ENCODE data around the gene GRIN1. TPM values are rescaled to one million over a fixed set of nuclear protein-coding genes. Genes with fewer than 3 reads are reported as not detected.

Gene GRIN1
- total and polyA plus RNA-seq, 2 donors, result 0.18 to 0.19 TPM

- Histone ChIP-seq H3K9me3 (ENCODE audit: control insufficient read depth in 2 of 2, insufficient read depth in 1 of 2, low read length in 1 of 2) (no peaks in the 10 kb centered on the region), H3K4me3 (ENCODE audit: low read length in 2 of 2) (no peak overlapping the region), H3K36me3 (ENCODE audit: control insufficient read depth in 2 of 2, insufficient read depth in 2 of 2, low read length in 1 of 2) (peaks cover 53 to 69% of the 10 kb centered on the region in 2 donors), H3K27me3 (ENCODE audit: control insufficient read depth in 2 of 2, insufficient read depth in 1 of 2, low read length in 1 of 2) (peaks cover 0 to 17% of the 10 kb centered on the region in 2 donors), H3K4me1 (ENCODE audit: control insufficient read depth in 2 of 2, insufficient read depth in 2 of 2, low read length in 2 of 2) (peaks cover 15 to 23% of the 10 kb centered on the region in 2 donors), H3K27ac (ENCODE audit: low read depth in 1 of 2, low read length in 1 of 2) (no peak overlapping the region)
- DNase-seq (ENCODE audit: low read depth in 6 of 9, low spot score in 9 of 9), result no peak
- 98% methylated on average over 19 of the region's 19 CpGs for WGBS
These were observed 40.1 kb downstream of the GRIN1 start for GRCh38 chr9:137178939-137179630.

GRCh38 chr9:137179761-137180160, 40.8 kb downstream of the GRIN1 start:
- Histone ChIP-seq H3K27ac (ENCODE audit: low read depth in 1 of 2, low read length in 1 of 2) (no peak overlapping the region), H3K4me3 (ENCODE audit: low read length in 2 of 2) (no peak overlapping the region), H3K9me3 (ENCODE audit: control insufficient read depth in 2 of 2, insufficient read depth in 1 of 2, low read length in 1 of 2) (no peaks in the 10 kb centered on the region), H3K27me3 (ENCODE audit: control insufficient read depth in 2 of 2, insufficient read depth in 1 of 2, low read length in 1 of 2) (peaks cover 0 to 12% of the 10 kb centered on the region in 2 donors), H3K36me3 (ENCODE audit: control insufficient read depth in 2 of 2, insufficient read depth in 2 of 2, low read length in 1 of 2) (peaks cover 58 to 76% of the 10 kb centered on the region in 2 donors), H3K4me1 (ENCODE audit: control insufficient read depth in 2 of 2, insufficient read depth in 2 of 2, low read length in 2 of 2) (peaks cover 10 to 18% of the 10 kb centered on the region in 2 donors)
- DNase-seq (ENCODE audit: low read depth in 6 of 9, low spot score in 9 of 9), result no peak
- WGBS, result 98% methylated on average over 17 of the region's 17 CpGs

- Histone ChIP-seq H3K4me3 (ENCODE audit: low read length in 2 of 2) (no peak overlapping the region), H3K27ac (ENCODE audit: low read depth in 1 of 2, low read length in 1 of 2) (no peak overlapping the region), H3K36me3 (ENCODE audit: control insufficient read depth in 2 of 2, insufficient read depth in 2 of 2, low read length in 1 of 2) (peaks cover 60 to 83% of the 10 kb centered on the region in 2 donors), H3K4me1 (ENCODE audit: control insufficient read depth in 2 of 2, insufficient read depth in 2 of 2, low read length in 2 of 2) (peaks cover 3 to 10% of the 10 kb centered on the region in 2 donors), H3K27me3 (ENCODE audit: control insufficient read depth in 2 of 2, insufficient read depth in 1 of 2, low read length in 1 of 2) (peaks cover 0 to 5% of the 10 kb centered on the region in 2 donors), H3K9me3 (ENCODE audit: control insufficient read depth in 2 of 2, insufficient read depth in 1 of 2, low read length in 1 of 2) (no peaks in the 10 kb centered on the region)
- no peak for DNase-seq (ENCODE audit: low read depth in 6 of 9, low spot score in 9 of 9)
- 98% methylated on average over 20 of the region's 20 CpGs for WGBS
These were observed 41.5 kb downstream of the GRIN1 start for GRCh38 chr9:137180491-137180890.

DNA sequence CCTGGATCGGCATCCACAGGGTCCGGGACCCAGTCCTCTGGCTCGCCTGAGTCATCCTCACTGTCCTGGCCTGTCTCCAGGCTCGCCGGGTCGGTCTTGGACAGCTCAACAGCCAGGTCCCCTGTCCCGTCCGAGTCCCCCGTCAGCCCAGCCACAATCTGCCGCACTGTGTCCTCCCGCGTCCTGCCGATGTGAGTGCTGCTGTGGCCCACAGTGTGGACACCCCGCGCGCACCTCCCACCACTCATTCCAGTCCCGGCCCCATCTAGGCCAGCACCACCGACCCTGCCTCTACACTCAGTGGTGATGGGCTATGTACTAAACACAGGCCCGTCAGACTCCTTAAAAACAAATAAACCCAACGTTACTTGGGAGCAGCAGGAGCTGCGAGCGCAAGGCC, 42.7 kb downstream of the GRIN1 start:
- Histone ChIP-seq H3K27me3 (ENCODE audit: control insufficient read depth in 2 of 2, insufficient read depth in 1 of 2, low read length in 1 of 2) (no peaks in the 10 kb centered on the region), H3K4me1 (ENCODE audit: control insufficient read depth in 2 of 2, insufficient read depth in 2 of 2, low read length in 2 of 2) (peaks cover 0 to 1% of the 10 kb centered on the region in 2 donors), H3K4me3 (ENCODE audit: low read length in 2 of 2) (no peak overlapping the region), H3K27ac (ENCODE audit: low read depth in 1 of 2, low read length in 1 of 2) (no peak overlapping the region), H3K9me3 (ENCODE audit: control insufficient read depth in 2 of 2, insufficient read depth in 1 of 2, low read length in 1 of 2) (no peaks in the 10 kb centered on the region), H3K36me3 (ENCODE audit: control insufficient read depth in 2 of 2, insufficient read depth in 2 of 2, low read length in 1 of 2) (peaks cover 63 to 94% of the 10 kb centered on the region in 2 donors)
- DNase-seq (ENCODE audit: low read depth in 6 of 9, low spot score in 9 of 9), result no peak
- WGBS, result 98% methylated on average over 22 of the region's 22 CpGs

DNA sequence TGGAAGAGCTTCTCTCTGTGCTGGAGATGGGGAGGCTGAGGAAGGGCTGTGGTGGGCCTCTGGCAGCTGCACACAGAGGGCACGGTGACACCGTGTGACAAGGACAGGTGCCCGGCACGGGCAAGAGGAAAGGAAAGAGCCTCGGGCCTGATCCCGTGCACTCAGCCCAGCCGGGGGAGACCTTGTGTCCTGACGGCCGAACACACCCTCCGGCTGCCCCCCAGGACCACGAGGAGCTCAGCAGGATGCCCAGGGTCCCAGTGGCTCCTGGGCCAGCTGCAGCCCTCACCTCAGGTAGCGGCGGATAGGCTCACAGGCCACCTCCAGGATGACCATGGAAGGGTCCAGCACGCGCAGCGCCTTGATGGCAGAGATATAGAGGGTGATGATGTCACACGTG, 43.9 kb downstream of the GRIN1 start:
- WGBS, result 99% methylated on average over 17 of the region's 17 CpGs
- no peak overlapping the region for H3K4me3 ChIP-seq (ENCODE audit: low read length in 2 of 2)
- no peak overlapping the region for H3K27ac ChIP-seq (ENCODE audit: low read depth in 1 of 2, low read length in 1 of 2)
- DNase-seq (ENCODE audit: low read depth in 6 of 9, low spot score in 9 of 9), result no peak
- peaks cover 68 to 84% of the 10 kb centered on the region in 2 donors for H3K36me3 ChIP-seq (ENCODE audit: control insufficient read depth in 2 of 2, insufficient read depth in 2 of 2, low read length in 1 of 2)
- H3K9me3 ChIP-seq (ENCODE audit: control insufficient read depth in 2 of 2, insufficient read depth in 1 of 2, low read length in 1 of 2), result no peaks in the 10 kb centered on the region
- no peaks in the 10 kb centered on the region for H3K27me3 ChIP-seq (ENCODE audit: control insufficient read depth in 2 of 2, insufficient read depth in 1 of 2, low read length in 1 of 2)
- H3K4me1 ChIP-seq (ENCODE audit: control insufficient read depth in 2 of 2, insufficient read depth in 2 of 2, low read length in 2 of 2), result peaks cover 9 to 13% of the 10 kb centered on the region in 2 donors

- H3K27me3 ChIP-seq (ENCODE audit: control insufficient read depth in 2 of 2, insufficient read depth in 1 of 2, low read length in 1 of 2), result no peaks in the 10 kb centered on the region
- no peak overlapping the region for H3K4me3 ChIP-seq (ENCODE audit: low read length in 2 of 2)
- H3K9me3 ChIP-seq (ENCODE audit: control insufficient read depth in 2 of 2, insufficient read depth in 1 of 2, low read length in 1 of 2), result no peaks in the 10 kb centered on the region
- WGBS, result 98% methylated on average over 27 of the region's 27 CpGs
- peaks cover 10 to 15% of the 10 kb centered on the region in 2 donors for H3K4me1 ChIP-seq (ENCODE audit: control insufficient read depth in 2 of 2, insufficient read depth in 2 of 2, low read length in 2 of 2)
- no peak overlapping the region for H3K27ac ChIP-seq (ENCODE audit: low read depth in 1 of 2, low read length in 1 of 2)
- H3K36me3 ChIP-seq (ENCODE audit: control insufficient read depth in 2 of 2, insufficient read depth in 2 of 2, low read length in 1 of 2), result peaks cover 58 to 71% of the 10 kb centered on the region in 2 donors
- DNase-seq (ENCODE audit: low read depth in 6 of 9, low spot score in 9 of 9), result no peak
These were observed 45.1 kb downstream of the GRIN1 start for GRCh38 chr9:137183980-137184595.

DNA sequence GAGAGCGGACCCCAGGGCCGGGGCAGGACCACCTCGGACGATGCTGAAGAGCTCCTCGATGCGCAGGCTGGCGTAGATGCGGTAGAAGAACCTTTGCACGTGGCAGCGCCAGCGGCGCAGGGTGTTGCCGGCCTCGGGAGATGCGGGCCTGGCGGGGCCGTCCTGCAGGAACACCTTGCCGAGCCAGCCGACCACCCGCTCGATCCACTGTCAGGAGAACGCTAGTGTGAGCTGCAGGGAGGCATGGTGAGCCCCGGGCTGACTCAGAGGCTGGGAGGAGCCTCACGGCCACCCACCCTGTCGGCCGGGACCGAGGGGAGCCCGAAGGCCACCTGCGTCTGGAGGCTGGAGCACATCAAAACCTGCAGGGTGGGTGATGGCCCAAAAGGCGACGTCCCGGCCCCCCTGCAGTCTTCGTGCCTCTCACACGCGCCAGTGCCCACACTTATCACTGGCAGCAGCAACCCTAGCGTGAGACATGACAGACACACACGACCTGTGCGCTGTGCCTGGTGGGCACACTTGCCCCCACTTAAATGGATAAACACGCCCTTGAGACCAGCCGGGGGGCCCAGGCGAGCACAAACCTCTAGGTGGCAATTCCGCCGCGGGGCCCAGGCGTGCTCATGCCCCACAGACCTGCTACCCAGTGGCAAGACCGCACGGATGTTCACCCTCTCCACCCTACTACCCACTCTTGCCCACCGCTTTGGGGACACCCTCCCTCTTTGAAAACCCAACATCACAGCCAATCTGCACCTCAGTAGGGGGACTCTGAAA, 46.1 kb downstream of the GRIN1 start:
- 97% methylated on average over 48 of the region's 48 CpGs for WGBS
- no peaks in the 10 kb centered on the region for H3K27me3 ChIP-seq (ENCODE audit: control insufficient read depth in 2 of 2, insufficient read depth in 1 of 2, low read length in 1 of 2)
- H3K27ac ChIP-seq (ENCODE audit: low read depth in 1 of 2, low read length in 1 of 2), result no peak overlapping the region
- no peak overlapping the region for H3K4me3 ChIP-seq (ENCODE audit: low read length in 2 of 2)
- peaks cover 53 to 65% of the 10 kb centered on the region in 2 donors for H3K36me3 ChIP-seq (ENCODE audit: control insufficient read depth in 2 of 2, insufficient read depth in 2 of 2, low read length in 1 of 2)
- no peaks in the 10 kb centered on the region for H3K9me3 ChIP-seq (ENCODE audit: control insufficient read depth in 2 of 2, insufficient read depth in 1 of 2, low read length in 1 of 2)
- H3K4me1 ChIP-seq (ENCODE audit: control insufficient read depth in 2 of 2, insufficient read depth in 2 of 2, low read length in 2 of 2), result peaks cover 17 to 25% of the 10 kb centered on the region in 2 donors
- DNase-seq (ENCODE audit: low read depth in 6 of 9, low spot score in 9 of 9), result no peak

DNA sequence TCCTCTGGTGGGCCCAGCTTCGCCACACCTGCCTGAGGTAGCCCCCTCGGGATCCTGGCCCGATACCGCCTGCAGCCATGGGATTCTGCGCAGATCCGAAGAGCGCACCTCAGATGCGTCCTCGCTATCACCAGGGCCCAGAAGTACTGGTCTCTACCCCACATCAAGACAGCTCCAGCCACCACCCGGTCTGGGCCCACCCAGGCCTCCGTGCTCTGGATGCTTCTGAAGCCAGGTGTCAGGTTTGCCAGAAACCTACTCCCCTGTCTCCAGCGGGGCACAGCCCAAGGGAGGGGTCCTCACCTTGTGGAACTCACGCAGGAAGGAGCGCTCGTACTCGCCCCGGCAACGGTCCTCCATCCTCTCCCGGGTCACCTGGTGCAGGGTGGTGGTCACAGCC, 47.0 kb downstream of the GRIN1 start:
- H3K27me3 ChIP-seq (ENCODE audit: control insufficient read depth in 2 of 2, insufficient read depth in 1 of 2, low read length in 1 of 2), result no peaks in the 10 kb centered on the region
- DNase-seq (ENCODE audit: low read depth in 6 of 9, low spot score in 9 of 9), result no peak
- H3K27ac ChIP-seq (ENCODE audit: low read depth in 1 of 2, low read length in 1 of 2), result no peak overlapping the region
- H3K4me3 ChIP-seq (ENCODE audit: low read length in 2 of 2), result no peak overlapping the region
- peaks cover 53 to 65% of the 10 kb centered on the region in 2 donors for H3K36me3 ChIP-seq (ENCODE audit: control insufficient read depth in 2 of 2, insufficient read depth in 2 of 2, low read length in 1 of 2)
- peaks cover 18 to 25% of the 10 kb centered on the region in 2 donors for H3K4me1 ChIP-seq (ENCODE audit: control insufficient read depth in 2 of 2, insufficient read depth in 2 of 2, low read length in 2 of 2)
- no peaks in the 10 kb centered on the region for H3K9me3 ChIP-seq (ENCODE audit: control insufficient read depth in 2 of 2, insufficient read depth in 1 of 2, low read length in 1 of 2)
- WGBS, result 98% methylated on average over 19 of the region's 19 CpGs

DNA sequence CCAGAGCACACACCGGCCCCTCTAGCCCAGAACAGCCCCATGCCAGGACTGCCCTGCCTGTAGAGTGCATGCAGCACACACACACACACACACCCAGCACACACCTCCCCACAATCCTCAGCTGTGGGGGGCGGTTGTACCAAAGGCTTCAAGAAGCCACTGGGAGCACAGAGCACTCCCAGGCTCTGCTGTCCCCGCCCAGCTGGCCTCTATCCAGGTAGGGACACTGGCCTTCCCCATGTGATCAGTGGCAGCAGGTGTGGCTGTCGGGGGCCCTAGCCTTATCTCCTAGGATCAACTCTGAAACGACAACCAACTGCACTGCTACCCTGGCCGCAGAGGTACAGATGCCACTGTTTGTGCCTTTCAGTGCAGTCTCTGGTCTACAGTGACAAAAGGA, 47.4 kb downstream of the GRIN1 start:
- Histone ChIP-seq H3K9me3 (ENCODE audit: control insufficient read depth in 2 of 2, insufficient read depth in 1 of 2, low read length in 1 of 2) (no peaks in the 10 kb centered on the region), H3K27me3 (ENCODE audit: control insufficient read depth in 2 of 2, insufficient read depth in 1 of 2, low read length in 1 of 2) (no peaks in the 10 kb centered on the region), H3K27ac (ENCODE audit: low read depth in 1 of 2, low read length in 1 of 2) (no peak overlapping the region), H3K4me3 (ENCODE audit: low read length in 2 of 2) (no peak overlapping the region), H3K36me3 (ENCODE audit: control insufficient read depth in 2 of 2, insufficient read depth in 2 of 2, low read length in 1 of 2) (peaks cover 53 to 65% of the 10 kb centered on the region in 2 donors), H3K4me1 (ENCODE audit: control insufficient read depth in 2 of 2, insufficient read depth in 2 of 2, low read length in 2 of 2) (peaks cover 18 to 25% of the 10 kb centered on the region in 2 donors)
- WGBS, result 95% methylated on average over 6 of the region's 6 CpGs
- DNase-seq (ENCODE audit: low read depth in 6 of 9, low spot score in 9 of 9), result no peak

All from thymus (tissue), 11 donors.